Activated naive CD4-positive, alpha-beta T cell treated with anti-CD3 and anti-CD28 coated beads, Interleukin-2, amount 10 ng/mL, durations not matched to agents 7 days and 5 days (primary cell): ENCODE measurements around the gene WFDC2.
"Not testable (repeated sequence)": the region's sequence is repeated elsewhere in the genome, so short reads cannot be mapped to it uniquely, and the experiment has no call there.

Source experiments
- CTCF ChIA-PET: fragments of 350-600 bp; sonication (Branson Sonifier 250); formaldehyde crosslinking; loops from one replicate; lab custom pipeline; 2021; ENCODE audit warnings: antibody characterized with exemption; lab: Charles Lee
- DNase-seq: peaks from one replicate; pipeline ENCODE4 v3.0.0-alpha.2; 2020
- H3K27ac Mint-ChIP-seq: one replicate; pipeline ENCODE4 v1.8.0; 2021; ENCODE audit warnings: mild to moderate bottlenecking, moderate library complexity, mixed read lengths
- H3K27me3 Mint-ChIP-seq: one replicate; pipeline ENCODE4 v1.8.0; 2021; ENCODE audit warnings: mild to moderate bottlenecking, mixed read lengths
- H3K36me3 Mint-ChIP-seq: one replicate; pipeline ENCODE4 v1.8.0; 2021; ENCODE audit warnings: mixed read lengths
- H3K4me1 Mint-ChIP-seq: one replicate; pipeline ENCODE4 v1.8.0; 2021; ENCODE audit warnings: mixed read lengths
- H3K4me3 Mint-ChIP-seq: one replicate; pipeline ENCODE4 v1.8.0; 2021; ENCODE audit warnings: mild to moderate bottlenecking, moderate library complexity, mixed read lengths
- H3K9me3 Mint-ChIP-seq: one replicate; pipeline ENCODE4 v1.8.0; 2021; ENCODE audit warnings: mixed read lengths

WFDC2 gene

GRCh38 chr20:45462711-45463509, 6.6 kb upstream of the WFDC2 start:
- H3K27me3 Mint-ChIP-seq, result peaks cover 33% of the 10 kb centered on the region

GRCh38 chr20:45463709-45464108, 5.8 kb upstream of the WFDC2 start:
- Mint-ChIP-seq H3K27me3 (peaks cover 37% of the 10 kb centered on the region), H3K9me3 (no peaks in the 10 kb centered on the region), H3K36me3 (no peaks in the 10 kb centered on the region), H3K27ac (no peak overlapping the region), H3K4me1 (peaks cover 1% of the 10 kb centered on the region), H3K4me3 (no peak overlapping the region)
- CTCF ChIA-PET, result interaction anchor here (2.0 kb wide), 1 partner anchor 308 kb away, joined by 6 read pairs; no protein-coding TSS in a partner anchor
- DNase-seq, result no peak

More at GRCh38 chr20:45462711-45463509, 6.6 kb upstream of the WFDC2 start:
- Mint-ChIP-seq H3K27ac (no peak overlapping the region), H3K4me3 (no peak overlapping the region), H3K4me1 (no peaks in the 10 kb centered on the region), H3K9me3 (no peaks in the 10 kb centered on the region), H3K36me3 (no peaks in the 10 kb centered on the region)
- CTCF ChIA-PET, result interaction anchor here (2.0 kb wide), 1 partner anchor 308 kb away, joined by 6 read pairs; no protein-coding TSS in a partner anchor
- DNase-seq, result no peak

GRCh38 chr20:45465491-45466266, 3.9 kb upstream of the WFDC2 start:
- Mint-ChIP-seq H3K36me3 (no peaks in the 10 kb centered on the region), H3K27ac (no peak overlapping the region), H3K4me3 (no peak overlapping the region), H3K27me3 (peaks cover 51% of the 10 kb centered on the region), H3K9me3 (no peaks in the 10 kb centered on the region), H3K4me1 (peaks cover 8% of the 10 kb centered on the region)
- no peak for DNase-seq
- CTCF ChIA-PET, result interaction anchor here (1.4 kb wide), 1 partner anchor 305 kb away, joined by 8 read pairs; no protein-coding TSS in a partner anchor

- Mint-ChIP-seq H3K4me1 (peaks cover 10% of the 10 kb centered on the region), H3K9me3 (no peaks in the 10 kb centered on the region), H3K4me3 (no peak overlapping the region), H3K27ac (no peak overlapping the region), H3K36me3 (no peaks in the 10 kb centered on the region), H3K27me3 (peaks cover 60% of the 10 kb centered on the region)
- CTCF ChIA-PET, result interaction anchor here (1.7 to 1.9 kb wide), 3 partner anchors 12 to 31 kb away, joined by 4 to 7 read pairs (median 5); no protein-coding TSS in a partner anchor
- DNase-seq, result no peak
These were observed 2.4 kb upstream of the WFDC2 start for GRCh38 chr20:45467172-45467571.

- Mint-ChIP-seq H3K4me1 (peaks cover 10% of the 10 kb centered on the region), H3K27me3 (peaks cover 64% of the 10 kb centered on the region), H3K9me3 (no peaks in the 10 kb centered on the region), H3K27ac (no peak overlapping the region), H3K4me3 (no peak overlapping the region), H3K36me3 (no peaks in the 10 kb centered on the region)
- no peak for DNase-seq
- CTCF ChIA-PET, result interaction anchor here (0.8 to 1.9 kb wide), 5 partner anchors 9 to 104 kb away, joined by 3 to 7 read pairs (median 4); partner anchors contain the start of gene SYS1
These were observed 1.7 kb upstream of the WFDC2 start for GRCh38 chr20:45467861-45468260.

- Mint-ChIP-seq H3K27me3 (peaks cover 71% of the 10 kb centered on the region), H3K27ac (no peak overlapping the region), H3K4me3 (peak overlapping the region; percentile 36), H3K9me3 (no peaks in the 10 kb centered on the region), H3K4me1 (peaks cover 10% of the 10 kb centered on the region), H3K36me3 (no peaks in the 10 kb centered on the region)
- CTCF ChIA-PET, result interaction anchor here (0.8 to 1.4 kb wide), 4 partner anchors 96 to 300 kb away, joined by 3 to 4 read pairs (median 3); partner anchors contain the start of gene SYS1
- no peak for DNase-seq
These were observed 844 bp downstream of the WFDC2 start for GRCh38 chr20:45470262-45470931.

GRCh38 chr20:45470937-45471336, 1.4 kb downstream of the WFDC2 start:
- H3K27me3 Mint-ChIP-seq, result peaks cover 68% of the 10 kb centered on the region
- H3K36me3 Mint-ChIP-seq, result no peaks in the 10 kb centered on the region

GRCh38 chr20:45472286-45472685, 2.7 kb downstream of the WFDC2 start:
- CTCF ChIA-PET, H3K36me3 Mint-ChIP-seq, H3K4me3 Mint-ChIP-seq, H3K9me3 Mint-ChIP-seq, H3K27ac Mint-ChIP-seq, DNase-seq: not testable (repeated sequence)
- Mint-ChIP-seq H3K4me1 (peaks cover 10% of the 10 kb centered on the region), H3K27me3 (peaks cover 59% of the 10 kb centered on the region)

More at GRCh38 chr20:45470937-45471336, 1.4 kb downstream of the WFDC2 start:
- CTCF ChIA-PET, result interaction anchor here (0.8 to 1.4 kb wide), 4 partner anchors 97 to 300 kb away, joined by 3 to 4 read pairs (median 3); partner anchors contain the start of gene SYS1
- DNase-seq, result peak; percentile 25
- Mint-ChIP-seq H3K4me3 (peak overlapping the region; percentile 7), H3K27ac (no peak overlapping the region), H3K9me3 (no peaks in the 10 kb centered on the region), H3K4me1 (peaks cover 10% of the 10 kb centered on the region)

GRCh38 chr20:45477530-45478148, 8.1 kb downstream of the WFDC2 start:
- not testable (repeated sequence) for DNase-seq, H3K27ac Mint-ChIP-seq, H3K36me3 Mint-ChIP-seq, H3K9me3 Mint-ChIP-seq, H3K4me1 Mint-ChIP-seq, H3K4me3 Mint-ChIP-seq
- H3K27me3 Mint-ChIP-seq, result peaks cover 43% of the 10 kb centered on the region
- CTCF ChIA-PET, result interaction anchor here (1.3 to 2.0 kb wide), 2 partner anchors 10 to 27 kb away, joined by 3 to 4 read pairs; no protein-coding TSS in a partner anchor

GRCh38 chr20:45479822-45480221, 10.3 kb downstream of the WFDC2 start:
- Mint-ChIP-seq H3K27ac (no peak overlapping the region), H3K4me1 (no peaks in the 10 kb centered on the region), H3K4me3 (no peak overlapping the region), H3K27me3 (peaks cover 38% of the 10 kb centered on the region), H3K36me3 (no peaks in the 10 kb centered on the region), H3K9me3 (no peaks in the 10 kb centered on the region)
- DNase-seq, result no peak
- CTCF ChIA-PET, result interaction anchor here (1.0 to 2.0 kb wide), 2 partner anchors 12 to 291 kb away, joined by 3 to 4 read pairs; no protein-coding TSS in a partner anchor

GRCh38 chr20:45484676-45485075, 15.1 kb downstream of the WFDC2 start:
- H3K27me3 Mint-ChIP-seq, result peaks cover 48% of the 10 kb centered on the region
- DNase-seq, result no peak
- no peaks in the 10 kb centered on the region for H3K36me3 Mint-ChIP-seq
- H3K27ac Mint-ChIP-seq, result no peak overlapping the region
- no peak overlapping the region for H3K4me3 Mint-ChIP-seq
- no peaks in the 10 kb centered on the region for H3K4me1 Mint-ChIP-seq
- H3K9me3 Mint-ChIP-seq, result no peaks in the 10 kb centered on the region
- CTCF ChIA-PET, result interaction anchor here (0.8 to 1.2 kb wide), 2 partner anchors 29 to 166 kb away, joined by 3 to 4 read pairs; no protein-coding TSS in a partner anchor

- H3K4me1 Mint-ChIP-seq, result no peaks in the 10 kb centered on the region
- no peak for DNase-seq
- CTCF ChIA-PET, result interaction anchor here (0.8 to 1.2 kb wide), 4 partner anchors 30 to 347 kb away, joined by 3 to 4 read pairs (median 3); no protein-coding TSS in a partner anchor
- H3K27me3 Mint-ChIP-seq, result peaks cover 51% of the 10 kb centered on the region
- no peaks in the 10 kb centered on the region for H3K36me3 Mint-ChIP-seq
- H3K27ac Mint-ChIP-seq, result no peak overlapping the region
- H3K4me3 Mint-ChIP-seq, result no peak overlapping the region
- H3K9me3 Mint-ChIP-seq, result no peaks in the 10 kb centered on the region
These were observed 15.8 kb downstream of the WFDC2 start for GRCh38 chr20:45485388-45485787.

GRCh38 chr20:45487231-45487635, 17.7 kb downstream of the WFDC2 start:
- CTCF ChIA-PET, result no interaction called here

More at GRCh38 chr20:45487231-45487635, 17.7 kb downstream of the WFDC2 start:
- Mint-ChIP-seq H3K4me1 (no peaks in the 10 kb centered on the region), H3K27me3 (peaks cover 42% of the 10 kb centered on the region), H3K9me3 (no peaks in the 10 kb centered on the region), H3K4me3 (no peak overlapping the region), H3K36me3 (no peaks in the 10 kb centered on the region), H3K27ac (no peak overlapping the region)
- no peak for DNase-seq
